Measurements from ENCODE around the gene XKR7.

The XKR7 gene

DNA sequence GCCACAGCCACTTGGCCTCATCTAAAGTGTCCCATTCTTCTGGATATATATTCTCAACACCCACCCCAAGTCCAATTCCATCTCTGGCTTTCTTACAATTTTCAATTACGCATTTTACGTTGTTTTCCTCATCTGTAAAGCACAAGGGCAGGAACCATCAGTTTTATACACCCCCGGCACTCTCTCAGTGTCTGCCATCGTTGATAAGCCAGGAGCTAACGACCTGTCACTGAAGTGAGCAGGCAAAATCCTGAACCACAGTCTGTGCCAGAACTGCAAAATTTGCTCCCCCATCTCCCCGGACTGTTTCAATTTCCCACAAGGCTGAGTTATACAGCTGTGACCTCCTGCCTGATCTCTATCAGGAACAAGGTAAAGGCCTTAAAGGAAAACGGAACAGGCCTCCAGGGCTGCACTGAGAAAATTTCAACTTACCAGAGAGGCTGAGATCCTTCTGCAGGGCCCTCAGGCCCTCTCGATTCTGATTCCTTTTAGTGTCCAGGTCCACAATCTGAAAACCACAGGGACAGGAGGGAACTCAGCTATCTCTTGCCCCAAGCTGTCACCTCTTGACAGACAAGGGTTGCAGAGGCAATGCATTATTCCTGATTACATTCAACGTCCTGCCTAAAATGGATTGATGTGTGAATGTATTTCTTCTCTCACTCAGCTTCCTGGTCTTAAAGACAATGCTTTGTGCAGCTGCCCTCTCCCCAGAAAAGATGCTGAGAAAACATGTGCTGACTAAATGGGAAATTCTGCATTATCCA, 17.9 kb upstream of the XKR7 start:
- TF ChIP-seq, protein P1, sequence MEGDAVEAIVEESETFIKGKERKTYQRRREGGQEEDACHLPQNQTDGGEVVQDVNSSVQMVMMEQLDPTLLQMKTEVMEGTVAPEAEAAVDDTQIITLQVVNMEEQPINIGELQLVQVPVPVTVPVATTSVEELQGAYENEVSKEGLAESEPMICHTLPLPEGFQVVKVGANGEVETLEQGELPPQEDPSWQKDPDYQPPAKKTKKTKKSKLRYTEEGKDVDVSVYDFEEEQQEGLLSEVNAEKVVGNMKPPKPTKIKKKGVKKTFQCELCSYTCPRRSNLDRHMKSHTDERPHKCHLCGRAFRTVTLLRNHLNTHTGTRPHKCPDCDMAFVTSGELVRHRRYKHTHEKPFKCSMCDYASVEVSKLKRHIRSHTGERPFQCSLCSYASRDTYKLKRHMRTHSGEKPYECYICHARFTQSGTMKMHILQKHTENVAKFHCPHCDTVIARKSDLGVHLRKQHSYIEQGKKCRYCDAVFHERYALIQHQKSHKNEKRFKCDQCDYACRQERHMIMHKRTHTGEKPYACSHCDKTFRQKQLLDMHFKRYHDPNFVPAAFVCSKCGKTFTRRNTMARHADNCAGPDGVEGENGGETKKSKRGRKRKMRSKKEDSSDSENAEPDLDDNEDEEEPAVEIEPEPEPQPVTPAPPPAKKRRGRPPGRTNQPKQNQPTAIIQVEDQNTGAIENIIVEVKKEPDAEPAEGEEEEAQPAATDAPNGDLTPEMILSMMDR (IDR thresholded peaks at IDR 0.05), result no peak

DNA sequence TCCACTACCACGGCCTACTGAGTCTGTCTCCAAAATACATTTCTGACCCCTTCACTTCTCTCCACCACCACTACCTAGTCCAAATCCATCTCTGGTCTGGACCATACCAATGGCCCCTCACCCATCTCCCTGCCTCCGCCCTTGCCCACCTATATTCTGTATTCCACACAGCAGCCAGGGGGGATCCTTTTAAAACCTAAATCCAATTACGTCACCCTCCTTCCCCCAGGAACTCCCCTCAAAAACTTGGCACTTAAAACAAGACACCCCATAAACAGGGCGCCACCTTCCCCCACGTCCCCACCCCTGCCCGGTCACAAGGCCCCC, 16.8 kb upstream of the XKR7 start:
- TF ChIP-seq, protein P1 (IDR thresholded peaks at IDR 0.05), result no peak

DNA sequence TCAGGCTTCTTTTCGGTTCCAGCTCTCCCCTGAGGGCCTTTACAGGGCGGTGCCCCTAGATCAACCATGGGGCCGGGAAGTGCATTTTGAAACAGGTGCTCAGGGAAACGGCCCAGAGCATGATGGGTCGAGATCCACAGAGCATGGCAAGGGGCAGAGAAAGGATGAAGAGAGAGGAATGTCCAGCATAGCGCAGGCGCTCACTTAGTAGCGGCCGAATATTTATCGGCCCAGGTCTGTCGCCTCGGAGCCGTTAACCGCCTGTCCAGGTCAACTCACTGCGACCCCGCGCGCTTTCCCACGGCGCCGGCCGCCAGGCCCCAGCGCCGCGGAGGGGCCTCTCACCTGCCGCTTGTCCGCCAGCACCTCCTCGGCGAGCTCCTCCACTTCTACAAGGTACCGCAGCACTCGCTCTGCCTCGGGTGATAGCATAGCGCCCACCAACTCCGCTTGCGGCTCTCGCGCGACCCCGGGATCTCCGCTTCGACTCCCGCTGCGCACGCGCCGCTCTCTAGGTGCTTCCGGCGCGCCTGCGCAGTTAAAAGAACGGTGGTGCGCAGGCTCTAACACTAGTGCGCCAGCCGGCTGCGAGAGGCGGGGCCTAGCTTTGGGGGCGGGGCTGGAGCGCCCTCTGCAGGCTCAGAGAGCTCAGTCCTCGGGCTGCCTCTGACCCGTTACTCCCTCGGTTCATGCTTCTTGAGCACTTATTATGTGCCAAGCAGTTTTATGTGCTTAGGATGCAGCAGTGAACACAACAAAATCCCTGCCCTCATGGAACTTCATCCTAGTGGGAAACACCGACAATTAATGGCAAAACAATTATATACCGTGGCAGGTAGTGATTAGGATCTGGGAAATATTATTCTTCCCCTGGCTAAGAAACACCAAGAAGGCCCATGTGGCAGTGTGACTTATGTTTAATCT, 16.2 kb upstream of the XKR7 start, which contains the start of gene PDRG1:
PDRG1 (minus strand) TSS at position 517 of the 924 bp plus-strand sequence; CDS start at position 432, 85 bp downstream.
- TF ChIP-seq, protein P1 (IDR thresholded peaks at IDR 0.05), result peak; percentile 94

DNA sequence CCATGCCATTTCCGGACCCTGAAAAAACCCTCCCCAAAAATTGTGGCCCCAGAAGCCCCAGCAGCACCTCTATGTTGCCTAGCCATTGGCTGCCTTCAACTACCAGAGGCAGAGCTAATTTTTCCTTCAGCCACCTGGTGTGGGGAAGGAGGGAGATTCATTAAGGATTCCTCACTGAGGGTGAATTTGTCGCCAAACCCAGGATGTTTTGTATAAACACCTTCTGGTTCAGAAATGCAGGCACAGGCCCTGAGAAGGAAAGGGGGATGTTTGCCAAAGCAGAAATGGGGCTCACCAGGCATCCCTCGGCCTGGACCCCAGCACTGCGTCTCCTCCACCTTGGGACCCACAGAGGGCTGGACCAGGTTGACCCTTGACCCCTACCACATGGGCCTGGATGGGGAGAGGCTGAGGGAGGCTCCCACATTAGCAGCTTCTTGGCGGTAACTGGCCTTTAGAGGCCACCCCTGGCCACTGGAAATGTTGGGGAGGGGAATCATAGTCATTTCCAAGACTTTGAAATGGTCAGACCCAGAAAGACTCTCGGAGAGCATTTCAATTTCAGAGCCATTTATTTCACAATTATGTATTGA, 14.3 kb upstream of the XKR7 start:
- TF ChIP-seq, protein P1 (IDR thresholded peaks at IDR 0.05), result no peak

DNA sequence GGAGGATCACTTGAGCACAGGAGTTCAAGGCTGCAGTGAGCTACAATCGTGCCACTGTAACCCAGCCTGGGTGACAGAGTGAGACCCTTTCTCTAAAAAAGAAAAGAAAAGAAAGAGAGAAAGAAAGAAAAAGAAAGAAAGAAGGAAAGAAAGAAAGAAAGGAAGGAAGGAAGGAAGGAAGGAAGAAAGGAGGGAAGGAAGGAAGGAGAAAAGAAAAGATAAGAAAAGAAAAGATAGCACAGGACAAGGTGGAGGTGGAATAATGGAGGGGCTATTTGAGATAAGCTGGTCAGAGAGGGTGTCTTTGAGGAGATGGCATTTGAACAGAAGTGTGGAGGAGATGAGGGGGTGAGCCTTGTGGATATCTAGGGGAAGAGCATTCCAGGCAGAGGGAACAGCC, 13.5 kb upstream of the XKR7 start:
- TF ChIP-seq, protein P1 (IDR thresholded peaks at IDR 0.05), result no peak

DNA sequence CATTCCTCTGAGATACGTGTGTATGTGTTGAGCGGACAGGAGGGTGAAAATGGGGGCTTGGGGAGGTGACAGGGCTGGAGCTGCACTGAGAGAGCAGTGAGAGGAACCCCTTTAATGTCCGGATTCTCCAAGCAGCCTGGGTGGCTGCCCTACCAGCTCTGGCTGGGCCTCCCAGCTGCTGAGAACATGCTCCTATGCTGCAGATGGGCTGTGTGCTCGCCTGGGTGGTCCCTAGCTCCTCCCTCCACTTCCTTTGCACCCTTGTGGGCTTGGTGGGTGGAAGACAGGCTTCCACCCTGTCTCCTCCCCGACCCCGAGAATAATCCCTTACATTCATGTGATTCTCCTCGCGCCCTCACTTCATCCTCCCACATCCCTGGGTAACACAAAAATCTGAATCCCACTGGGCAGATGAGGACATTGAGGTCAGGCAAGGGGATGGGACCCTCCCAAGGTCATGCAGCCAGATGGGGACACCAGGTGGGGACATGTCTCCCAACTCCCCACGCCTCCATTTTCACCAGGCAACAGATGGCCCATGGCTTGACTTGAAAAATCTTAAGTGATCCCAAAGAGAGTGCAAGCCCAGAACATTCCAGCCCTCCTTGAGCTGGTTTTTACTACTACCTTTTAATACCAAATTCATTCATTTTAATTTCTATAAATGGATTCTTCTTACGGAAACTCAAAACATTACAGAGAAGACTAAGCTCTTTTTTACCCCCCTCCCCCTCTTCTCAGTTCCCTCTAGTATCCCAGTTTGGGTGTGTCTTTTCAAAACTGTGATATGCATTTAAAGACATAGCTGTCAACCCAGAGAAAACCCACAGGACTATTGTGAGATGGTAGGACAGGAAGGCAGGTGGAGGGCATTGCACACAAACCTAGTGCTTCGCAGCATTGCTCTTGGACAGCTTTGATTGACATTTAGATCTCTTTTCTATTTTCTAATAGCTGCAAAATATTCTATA, 11.1 kb upstream of the XKR7 start:
- TF ChIP-seq, protein P1 (IDR thresholded peaks at IDR 0.05), result no peak

All from LNCAP (cell line).